ENCODE measurements around the gene PFN2.
"Not testable (repeated sequence)": the region's sequence is repeated elsewhere in the genome, so short reads cannot be mapped to it uniquely, and the experiment has no call there.

PFN2 gene

GRCh38 chr3:149957361-149958125 lies 13.2 kb downstream of the PFN2 start:
- Mint-ChIP-seq H3K9me3 (no peaks in the 10 kb centered on the region), H3K4me3 (no peak overlapping the region), H3K4me1 (ENCODE audit: low read depth) (peaks cover 4% of the 10 kb centered on the region), H3K27me3 (no peaks in the 10 kb centered on the region), H3K27ac (no peak overlapping the region), H3K36me3 (ENCODE audit: low read depth) (peaks cover 48% of the 10 kb centered on the region)
- intact Hi-C loops (cut with micrococcal nuclease) = no loop called here

- Mint-ChIP-seq H3K36me3 (ENCODE audit: low read depth) (peaks cover 54% of the 10 kb centered on the region), H3K4me1 (ENCODE audit: low read depth) (peaks cover 10% of the 10 kb centered on the region), H3K9me3 (no peaks in the 10 kb centered on the region), H3K27ac (no peak overlapping the region), H3K27me3 (no peaks in the 10 kb centered on the region), H3K4me3 (no peak overlapping the region)
- intact Hi-C loops (cut with micrococcal nuclease) = no loop called here
These were observed 15.2 kb downstream of the PFN2 start for GRCh38 chr3:149955449-149955848.

- Mint-ChIP-seq H3K27me3 (no peaks in the 10 kb centered on the region), H3K27ac (no peak overlapping the region), H3K9me3 (no peaks in the 10 kb centered on the region), H3K4me3 (no peak overlapping the region), H3K36me3 (ENCODE audit: low read depth) (peaks cover 56% of the 10 kb centered on the region), H3K4me1 (ENCODE audit: low read depth) (peaks cover 10% of the 10 kb centered on the region)
- intact Hi-C loops (cut with micrococcal nuclease) = no loop called here
These were observed 15.9 kb downstream of the PFN2 start for GRCh38 chr3:149954812-149955211.

DNA sequence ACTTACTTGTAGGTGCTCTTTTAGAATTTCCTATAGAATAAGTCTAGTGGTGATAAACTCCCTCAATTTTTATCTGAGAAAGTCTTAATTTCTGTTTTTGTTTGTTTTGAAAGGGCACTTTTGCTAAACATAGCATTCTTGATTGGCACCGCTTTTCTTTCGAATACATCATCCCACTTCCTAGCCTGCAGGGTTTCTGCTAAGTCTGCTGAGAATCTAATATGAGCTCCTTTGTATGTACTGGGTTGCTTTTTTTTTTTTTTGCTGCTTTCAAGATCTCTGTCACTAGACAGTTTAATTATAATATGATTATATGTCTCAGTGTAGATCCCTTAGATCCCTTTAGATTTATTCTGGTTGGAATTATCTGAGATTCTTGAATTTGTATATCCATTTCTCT lies 21.5 kb downstream of the PFN2 start:
- Mint-ChIP-seq H3K9me3 (peaks cover 8% of the 10 kb centered on the region), H3K4me3 (no peak overlapping the region), H3K27me3 (no peaks in the 10 kb centered on the region), H3K27ac (no peak overlapping the region), H3K4me1 (ENCODE audit: low read depth) (peaks cover 43% of the 10 kb centered on the region), H3K36me3 (ENCODE audit: low read depth) (peaks cover 79% of the 10 kb centered on the region)
- intact Hi-C loops (cut with micrococcal nuclease) = no loop called here

- peaks cover 8% of the 10 kb centered on the region for H3K9me3 Mint-ChIP-seq
- intact Hi-C loops (cut with micrococcal nuclease) = no loop called here
- no peaks in the 10 kb centered on the region for H3K27me3 Mint-ChIP-seq
- peaks cover 98% of the 10 kb centered on the region for H3K36me3 Mint-ChIP-seq (ENCODE audit: low read depth)
- no peak overlapping the region for H3K4me3 Mint-ChIP-seq
- H3K4me1 Mint-ChIP-seq (ENCODE audit: low read depth) = peaks cover 43% of the 10 kb centered on the region
- peak overlapping the region; percentile 65 for H3K27ac Mint-ChIP-seq
These were observed 23.5 kb downstream of the PFN2 start for GRCh38 chr3:149947231-149947630.

- intact Hi-C loops (cut with micrococcal nuclease) = not testable (repeated sequence)
These were observed 26.7 kb downstream of the PFN2 start for GRCh38 chr3:149943966-149944365.

GRCh38 chr3:149942409-149942808 lies 28.3 kb downstream of the PFN2 start:
- H3K27me3 Mint-ChIP-seq = no peaks in the 10 kb centered on the region
- no peak overlapping the region for H3K4me3 Mint-ChIP-seq
- H3K4me1 Mint-ChIP-seq (ENCODE audit: low read depth) = peaks cover 26% of the 10 kb centered on the region
- H3K9me3 Mint-ChIP-seq = peaks cover 8% of the 10 kb centered on the region
- intact Hi-C loops (cut with micrococcal nuclease) = no loop called here
- no peak overlapping the region for H3K27ac Mint-ChIP-seq
- H3K36me3 Mint-ChIP-seq (ENCODE audit: low read depth) = peaks cover 93% of the 10 kb centered on the region

More at GRCh38 chr3:149943966-149944365, 26.7 kb downstream of the PFN2 start:
- not testable (repeated sequence) for H3K9me3 Mint-ChIP-seq, H3K4me3 Mint-ChIP-seq, H3K27me3 Mint-ChIP-seq, H3K27ac Mint-ChIP-seq
- Mint-ChIP-seq H3K4me1 (ENCODE audit: low read depth) (peaks cover 37% of the 10 kb centered on the region), H3K36me3 (ENCODE audit: low read depth) (peaks cover 99% of the 10 kb centered on the region)

DNA sequence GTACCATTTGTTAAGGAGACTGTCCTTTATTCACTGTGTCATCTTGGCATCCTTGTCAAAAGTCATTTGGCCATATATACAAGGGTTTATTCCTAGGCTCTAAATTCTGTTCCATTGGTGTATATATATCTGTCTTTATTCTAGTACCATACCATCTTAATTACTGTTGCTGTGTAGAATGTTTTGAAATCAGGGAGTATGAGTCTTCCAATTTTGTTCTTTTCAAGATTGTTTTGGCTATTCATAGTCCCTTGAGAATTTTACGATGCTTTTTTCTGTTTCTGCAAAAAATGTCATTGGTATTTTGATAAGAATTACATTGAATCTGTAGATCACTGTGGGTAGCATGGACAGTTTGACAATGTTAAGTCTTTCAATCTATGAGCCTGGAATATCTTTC lies 28.7 kb downstream of the PFN2 start:
- H3K9me3 Mint-ChIP-seq = peaks cover 4% of the 10 kb centered on the region
- H3K4me1 Mint-ChIP-seq (ENCODE audit: low read depth) = peaks cover 21% of the 10 kb centered on the region
- no peaks in the 10 kb centered on the region for H3K27me3 Mint-ChIP-seq
- intact Hi-C loops (cut with micrococcal nuclease) = no loop called here
- no peak overlapping the region for H3K27ac Mint-ChIP-seq
- no peak overlapping the region for H3K4me3 Mint-ChIP-seq
- H3K36me3 Mint-ChIP-seq (ENCODE audit: low read depth) = peaks cover 92% of the 10 kb centered on the region

- H3K4me3 Mint-ChIP-seq = no peak overlapping the region
- H3K36me3 Mint-ChIP-seq (ENCODE audit: low read depth) = peaks cover 93% of the 10 kb centered on the region
- peaks cover 21% of the 10 kb centered on the region for H3K4me1 Mint-ChIP-seq (ENCODE audit: low read depth)
- H3K27ac Mint-ChIP-seq = no peak overlapping the region
- no peaks in the 10 kb centered on the region for H3K9me3 Mint-ChIP-seq
- no peaks in the 10 kb centered on the region for H3K27me3 Mint-ChIP-seq
- intact Hi-C loops (cut with micrococcal nuclease) = no loop called here
These were observed 29.5 kb downstream of the PFN2 start for GRCh38 chr3:149941186-149941585.

GRCh38 chr3:149938392-149939055 lies 32.2 kb downstream of the PFN2 start:
- H3K27me3 Mint-ChIP-seq; H3K27ac Mint-ChIP-seq; intact Hi-C loops (cut with micrococcal nuclease); H3K9me3 Mint-ChIP-seq; H3K4me3 Mint-ChIP-seq: not testable (repeated sequence)
- Mint-ChIP-seq H3K36me3 (ENCODE audit: low read depth) (peaks cover 93% of the 10 kb centered on the region), H3K4me1 (ENCODE audit: low read depth) (peaks cover 28% of the 10 kb centered on the region)

- Mint-ChIP-seq H3K4me1 (ENCODE audit: low read depth) (peaks cover 35% of the 10 kb centered on the region), H3K27me3 (no peaks in the 10 kb centered on the region), H3K27ac (no peak overlapping the region), H3K4me3 (no peak overlapping the region), H3K9me3 (no peaks in the 10 kb centered on the region), H3K36me3 (ENCODE audit: low read depth) (peaks cover 91% of the 10 kb centered on the region)
- intact Hi-C loops (cut with micrococcal nuclease) = loop anchor here (2.0 kb wide), 1 partner anchor 248 kb away; no protein-coding TSS in a partner anchor
These were observed 33.9 kb downstream of the PFN2 start for GRCh38 chr3:149936812-149937230.

DNA sequence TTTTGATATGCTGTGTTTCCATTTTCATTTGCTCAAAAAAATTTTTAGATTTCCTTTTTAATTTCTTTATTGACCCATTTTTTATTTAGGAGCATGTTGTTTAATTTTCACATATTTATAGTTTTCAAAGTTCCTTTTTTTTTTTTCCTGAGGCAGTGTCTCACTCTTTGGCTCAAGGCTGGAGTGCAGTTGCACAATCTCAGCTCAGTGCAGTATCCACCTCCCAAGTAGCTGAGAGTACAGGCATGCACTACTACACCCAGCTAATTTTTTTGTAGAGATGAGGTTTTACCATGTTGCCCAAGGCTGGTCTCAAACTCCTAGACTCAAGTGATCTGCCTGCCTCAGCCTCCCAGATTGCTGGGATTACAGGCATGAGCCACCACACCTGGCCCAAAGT lies 36.2 kb downstream of the PFN2 start:
- intact Hi-C loops (cut with micrococcal nuclease) = no loop called here
- no peaks in the 10 kb centered on the region for H3K9me3 Mint-ChIP-seq
- peaks cover 88% of the 10 kb centered on the region for H3K36me3 Mint-ChIP-seq (ENCODE audit: low read depth)

GRCh38 chr3:149933858-149934257 lies 36.8 kb downstream of the PFN2 start:
- intact Hi-C loops (cut with micrococcal nuclease) = no loop called here
- peaks cover 88% of the 10 kb centered on the region for H3K36me3 Mint-ChIP-seq (ENCODE audit: low read depth)
- H3K9me3 Mint-ChIP-seq = no peaks in the 10 kb centered on the region
- H3K27me3 Mint-ChIP-seq = no peaks in the 10 kb centered on the region
- no peak overlapping the region for H3K4me3 Mint-ChIP-seq
- H3K27ac Mint-ChIP-seq = no peak overlapping the region
- H3K4me1 Mint-ChIP-seq (ENCODE audit: low read depth) = peaks cover 35% of the 10 kb centered on the region

More for the DNA sequence above, 36.2 kb downstream of the PFN2 start:
- H3K27me3 Mint-ChIP-seq = no peaks in the 10 kb centered on the region
- H3K4me3 Mint-ChIP-seq = no peak overlapping the region
- H3K27ac Mint-ChIP-seq = no peak overlapping the region
- peaks cover 35% of the 10 kb centered on the region for H3K4me1 Mint-ChIP-seq (ENCODE audit: low read depth)

GRCh38 chr3:149933008-149933407 lies 37.7 kb downstream of the PFN2 start:
- H3K9me3 Mint-ChIP-seq = no peaks in the 10 kb centered on the region
- intact Hi-C loops (cut with micrococcal nuclease) = no loop called here
- peaks cover 35% of the 10 kb centered on the region for H3K4me1 Mint-ChIP-seq (ENCODE audit: low read depth)
- peaks cover 81% of the 10 kb centered on the region for H3K36me3 Mint-ChIP-seq (ENCODE audit: low read depth)
- H3K4me3 Mint-ChIP-seq = no peak overlapping the region
- no peak overlapping the region for H3K27ac Mint-ChIP-seq
- no peaks in the 10 kb centered on the region for H3K27me3 Mint-ChIP-seq
